ENCODE measurements around the gene CDC27.

The CDC27 gene

DNA sequence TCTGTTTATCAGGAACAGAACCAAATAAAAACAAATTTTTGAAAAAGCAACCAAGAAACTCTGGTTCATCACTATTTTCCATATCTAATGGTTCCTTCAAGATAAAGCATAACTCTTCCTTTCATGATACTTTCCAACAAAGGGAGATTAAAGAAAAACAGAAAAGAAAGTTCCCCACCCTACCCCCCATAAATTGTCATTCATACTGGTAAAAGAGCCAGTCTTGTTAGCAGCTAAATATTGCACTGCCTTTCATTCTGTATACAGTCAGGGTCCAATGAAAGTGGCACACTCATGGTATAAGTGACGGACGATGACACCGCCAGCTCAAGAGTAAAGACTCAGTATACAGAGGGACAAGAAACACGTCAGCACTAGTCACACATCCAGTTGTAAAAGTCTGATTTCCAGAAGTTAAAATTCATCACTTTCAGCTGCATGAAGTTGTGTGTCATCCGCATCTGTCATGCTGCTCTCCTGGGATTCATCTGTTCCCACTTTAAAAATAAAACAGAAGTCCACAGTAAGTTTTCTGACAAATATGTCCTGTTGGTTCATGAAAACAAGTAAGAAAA lies 68.5 kb downstream of the CDC27 start:
- TF ChIP-seq POLR2AphosphoS5 (IDR thresholded peaks at IDR 0.05; ENCODE audit: low read depth, low read length) (no peak), SIN3A (IDR thresholded peaks at IDR 0.05; ENCODE audit: borderline replicate concordance, insufficient read depth, low read length) (no peak), FOXP2 (optimal IDR thresholded peaks at IDR 0.05; ENCODE audit: borderline replicate concordance, extremely low read depth, extremely low read length, insufficient read depth) (no peak), TAF1 (IDR thresholded peaks at IDR 0.05; ENCODE audit: borderline replicate concordance, insufficient read depth, low read length) (no peak)
- TF ChIP-seq, protein P1, sequence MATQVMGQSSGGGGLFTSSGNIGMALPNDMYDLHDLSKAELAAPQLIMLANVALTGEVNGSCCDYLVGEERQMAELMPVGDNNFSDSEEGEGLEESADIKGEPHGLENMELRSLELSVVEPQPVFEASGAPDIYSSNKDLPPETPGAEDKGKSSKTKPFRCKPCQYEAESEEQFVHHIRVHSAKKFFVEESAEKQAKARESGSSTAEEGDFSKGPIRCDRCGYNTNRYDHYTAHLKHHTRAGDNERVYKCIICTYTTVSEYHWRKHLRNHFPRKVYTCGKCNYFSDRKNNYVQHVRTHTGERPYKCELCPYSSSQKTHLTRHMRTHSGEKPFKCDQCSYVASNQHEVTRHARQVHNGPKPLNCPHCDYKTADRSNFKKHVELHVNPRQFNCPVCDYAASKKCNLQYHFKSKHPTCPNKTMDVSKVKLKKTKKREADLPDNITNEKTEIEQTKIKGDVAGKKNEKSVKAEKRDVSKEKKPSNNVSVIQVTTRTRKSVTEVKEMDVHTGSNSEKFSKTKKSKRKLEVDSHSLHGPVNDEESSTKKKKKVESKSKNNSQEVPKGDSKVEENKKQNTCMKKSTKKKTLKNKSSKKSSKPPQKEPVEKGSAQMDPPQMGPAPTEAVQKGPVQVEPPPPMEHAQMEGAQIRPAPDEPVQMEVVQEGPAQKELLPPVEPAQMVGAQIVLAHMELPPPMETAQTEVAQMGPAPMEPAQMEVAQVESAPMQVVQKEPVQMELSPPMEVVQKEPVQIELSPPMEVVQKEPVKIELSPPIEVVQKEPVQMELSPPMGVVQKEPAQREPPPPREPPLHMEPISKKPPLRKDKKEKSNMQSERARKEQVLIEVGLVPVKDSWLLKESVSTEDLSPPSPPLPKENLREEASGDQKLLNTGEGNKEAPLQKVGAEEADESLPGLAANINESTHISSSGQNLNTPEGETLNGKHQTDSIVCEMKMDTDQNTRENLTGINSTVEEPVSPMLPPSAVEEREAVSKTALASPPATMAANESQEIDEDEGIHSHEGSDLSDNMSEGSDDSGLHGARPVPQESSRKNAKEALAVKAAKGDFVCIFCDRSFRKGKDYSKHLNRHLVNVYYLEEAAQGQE (IDR thresholded peaks at IDR 0.05; ENCODE audit: insufficient read depth in 1 of 2, low read depth in 2 of 2, low read length in 2 of 2) = no peak

DNA sequence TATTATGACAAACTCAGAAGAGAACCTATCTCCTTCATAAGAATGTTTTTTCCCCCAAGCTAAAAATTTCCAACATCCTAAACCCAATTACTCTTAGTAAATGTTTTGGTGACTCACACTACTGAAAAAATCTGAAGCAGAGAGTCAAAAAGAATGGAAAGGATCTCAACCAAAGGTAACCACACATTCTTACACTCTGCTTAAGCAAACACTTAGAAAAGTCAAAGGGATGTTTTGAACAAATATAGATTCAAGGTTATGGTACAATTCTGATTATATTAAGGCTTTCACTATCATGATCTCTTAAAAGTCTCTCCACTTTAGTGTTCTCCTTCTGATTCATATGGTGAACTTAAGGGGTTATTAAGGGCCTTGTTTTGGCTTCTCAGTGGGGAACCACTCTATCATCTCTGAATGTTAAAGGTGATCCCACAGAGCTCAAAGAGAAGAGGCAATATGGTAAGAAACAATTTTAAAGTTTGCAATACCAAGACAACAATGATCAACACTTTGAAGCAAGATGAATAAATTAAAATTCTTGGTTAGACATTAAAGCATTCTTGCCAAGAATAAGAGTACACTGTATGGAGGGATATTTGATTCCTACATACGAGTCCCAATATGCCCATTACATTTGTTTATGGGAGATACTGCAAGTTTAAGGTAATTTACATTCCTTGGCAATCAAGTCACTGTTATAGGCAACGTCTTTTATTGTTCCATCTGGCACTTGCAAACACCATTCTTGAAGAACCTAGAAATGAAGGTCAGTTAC lies 69.2 kb downstream of the CDC27 start:
- TF ChIP-seq, protein P1 (IDR thresholded peaks at IDR 0.05; ENCODE audit: insufficient read depth in 1 of 2, low read depth in 2 of 2, low read length in 2 of 2) = no peak
- TF ChIP-seq TAF1 (IDR thresholded peaks at IDR 0.05; ENCODE audit: borderline replicate concordance, insufficient read depth, low read length) (no peak), POLR2AphosphoS5 (IDR thresholded peaks at IDR 0.05; ENCODE audit: low read depth, low read length) (no peak), FOXP2 (optimal IDR thresholded peaks at IDR 0.05; ENCODE audit: borderline replicate concordance, extremely low read depth, extremely low read length, insufficient read depth) (no peak), SIN3A (IDR thresholded peaks at IDR 0.05; ENCODE audit: borderline replicate concordance, insufficient read depth, low read length) (no peak)

DNA sequence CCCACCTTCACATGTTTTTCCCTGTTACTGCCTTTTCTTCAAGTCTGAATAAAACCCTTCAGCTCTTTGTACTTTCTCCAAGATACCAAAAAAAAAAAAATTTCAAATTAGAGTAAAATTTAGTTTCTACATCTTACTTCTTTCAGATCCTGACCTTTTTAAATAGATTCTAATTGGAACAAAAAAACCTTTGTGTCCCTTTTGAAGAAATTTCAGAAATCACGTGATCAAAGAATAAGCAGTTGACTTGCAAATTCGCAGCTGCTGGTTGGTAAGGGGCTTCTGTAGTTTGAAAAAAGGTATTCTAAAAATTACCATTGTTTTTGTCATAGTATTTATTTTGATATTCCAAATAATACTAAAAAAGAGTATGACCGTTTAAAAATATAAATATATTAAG lies 71.7 kb downstream of the CDC27 start:
- TF ChIP-seq FOXP2 (optimal IDR thresholded peaks at IDR 0.05; ENCODE audit: borderline replicate concordance, extremely low read depth, extremely low read length, insufficient read depth) (no peak), TAF1 (IDR thresholded peaks at IDR 0.05; ENCODE audit: borderline replicate concordance, insufficient read depth, low read length) (no peak)
- TF ChIP-seq, protein P1 (IDR thresholded peaks at IDR 0.05; ENCODE audit: insufficient read depth in 1 of 2, low read depth in 2 of 2, low read length in 2 of 2) = no peak

DNA sequence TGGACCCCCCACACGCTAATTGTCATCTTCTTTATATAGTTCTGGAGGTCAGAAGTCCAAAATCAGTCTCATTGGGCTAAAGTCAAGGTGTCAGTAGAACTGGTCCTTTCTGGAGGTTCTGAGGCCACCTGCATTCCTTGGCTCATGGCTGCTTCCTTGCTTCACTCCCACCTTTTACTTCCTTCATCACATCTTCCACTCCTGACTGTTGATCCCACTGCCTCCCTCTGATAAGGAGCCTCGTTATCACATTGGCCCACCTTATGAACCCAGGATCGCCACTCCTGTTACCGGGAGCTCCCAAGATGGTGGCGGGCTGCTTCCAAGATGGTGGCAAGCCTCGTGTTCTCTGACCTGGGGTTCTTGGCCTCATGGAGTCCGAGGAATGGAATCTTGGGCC lies 83.0 kb downstream of the CDC27 start:
- TF ChIP-seq FOXP2 (optimal IDR thresholded peaks at IDR 0.05; ENCODE audit: borderline replicate concordance, extremely low read depth, extremely low read length, insufficient read depth) (no peak), SIN3A (IDR thresholded peaks at IDR 0.05; ENCODE audit: borderline replicate concordance, insufficient read depth, low read length) (no peak), POLR2AphosphoS5 (IDR thresholded peaks at IDR 0.05; ENCODE audit: low read depth, low read length) (no peak), TAF1 (IDR thresholded peaks at IDR 0.05; ENCODE audit: borderline replicate concordance, insufficient read depth, low read length) (no peak)
- TF ChIP-seq, protein P1 (IDR thresholded peaks at IDR 0.05; ENCODE audit: insufficient read depth in 1 of 2, low read depth in 2 of 2, low read length in 2 of 2) = no peak
